ENCODE data around the gene ATP5F1B.

GRCh38 chr12:56599797-56600196, 46.0 kb downstream of the ATP5F1B start:
- no peak for TF ChIP-seq EZH2 (IDR thresholded peaks at IDR 0.05)
- TF ChIP-seq EZH2phosphoT487 (IDR thresholded peaks at IDR 0.05) = no peak
